NAMALWA (cell line): ENCODE data around the gene CCNJ.
"Not testable (repeated sequence)": the region's sequence is repeated elsewhere in the genome, so short reads cannot be mapped to it uniquely, and the experiment has no call there.

Experiments
- DNase-seq: peaks from one replicate; pipeline ENCODE4 v3.0.0-alpha.2; 2015; ENCODE audit warnings: low spot score

The CCNJ gene, protein sequence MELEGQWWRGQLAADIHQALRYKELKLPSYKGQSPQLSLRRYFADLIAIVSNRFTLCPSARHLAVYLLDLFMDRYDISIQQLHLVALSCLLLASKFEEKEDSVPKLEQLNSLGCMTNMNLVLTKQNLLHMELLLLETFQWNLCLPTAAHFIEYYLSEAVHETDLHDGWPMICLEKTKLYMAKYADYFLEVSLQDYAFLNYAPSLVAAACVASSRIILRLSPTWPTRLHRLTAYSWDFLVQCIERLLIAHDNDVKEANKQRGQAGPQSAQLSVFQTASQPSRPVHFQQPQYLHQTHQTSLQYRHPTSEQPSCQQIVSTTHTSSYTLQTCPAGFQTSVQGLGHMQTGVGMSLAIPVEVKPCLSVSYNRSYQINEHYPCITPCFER

DNA sequence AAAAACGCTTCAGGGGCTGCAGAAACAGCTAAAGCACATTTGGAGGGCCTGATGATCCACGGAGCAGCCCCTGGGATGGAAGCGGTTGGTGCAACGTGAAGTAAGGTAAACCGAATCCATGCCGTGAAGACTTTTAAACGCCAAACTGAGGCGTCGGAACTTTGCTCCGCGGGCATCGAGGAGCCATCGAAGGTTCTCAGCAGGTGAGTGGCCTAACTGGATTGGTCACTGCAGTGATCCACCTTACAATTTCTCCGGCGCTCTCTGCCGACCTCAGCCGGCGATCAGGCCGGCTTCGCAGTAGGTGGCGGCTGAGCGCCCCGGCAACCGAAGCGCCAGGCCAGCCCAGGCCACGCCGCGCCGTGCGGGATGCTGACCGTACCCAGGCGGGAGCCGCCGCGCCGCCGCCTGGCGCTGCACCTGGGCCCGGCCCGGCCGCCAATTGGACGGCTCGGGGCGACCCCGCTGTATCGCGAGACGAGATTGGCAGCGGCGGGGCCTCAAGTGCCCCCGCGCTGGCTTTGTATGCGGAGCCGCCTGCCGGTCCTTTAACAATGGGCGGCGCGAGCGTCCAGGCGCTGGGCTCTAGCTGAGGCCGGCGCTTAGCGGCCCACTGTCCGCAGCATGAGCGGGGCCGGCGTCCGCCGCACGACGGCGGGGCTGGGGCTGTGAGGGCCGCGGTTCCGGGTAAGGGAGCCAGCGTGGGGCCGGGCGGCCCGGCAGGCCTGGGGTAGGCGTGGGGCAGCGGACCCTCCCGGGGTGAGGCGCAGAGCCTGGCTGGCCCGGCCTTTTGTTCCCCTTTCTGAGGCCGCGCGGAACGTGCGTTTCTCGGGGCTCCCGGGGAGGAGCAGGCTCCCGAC, at the start of gene CCNJ:
Gene CCNJ, plus strand, starts transcription at position 551 of the 860 bp plus-strand sequence. CDS start 811 bp downstream, outside the sequence.
- peak; percentile 90 for DNase-seq

GRCh38 chr10:95994376-95994775, 49.0 kb upstream of the CCNJ start:
- not testable (repeated sequence) for DNase-seq

DNA sequence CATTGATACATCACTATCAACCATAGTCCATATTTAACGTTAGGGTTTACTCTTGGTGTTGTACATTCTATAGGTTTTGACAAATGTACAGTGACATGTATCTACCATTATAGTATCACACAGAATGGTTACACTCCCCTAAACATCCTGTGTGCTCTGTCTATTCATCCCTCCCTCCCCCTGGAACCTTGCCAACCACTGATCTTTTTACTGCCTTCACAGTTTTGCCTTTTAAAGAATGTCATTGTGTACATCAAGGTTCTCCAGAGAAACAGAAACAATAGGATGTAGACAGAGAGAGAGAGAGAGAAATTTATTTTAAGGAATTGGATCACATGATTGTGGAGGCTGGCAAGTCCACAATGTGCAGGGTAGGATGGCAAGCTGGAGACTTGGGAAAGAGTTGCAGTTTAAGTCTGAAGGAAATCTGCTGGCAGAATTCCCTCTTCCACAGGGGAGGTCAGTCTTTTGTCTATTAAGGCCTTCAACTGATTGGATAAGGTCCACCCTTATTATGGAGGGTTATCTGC, 45.1 kb upstream of the CCNJ start:
- no peak for DNase-seq

GRCh38 chr10:96013956-96014355, 29.4 kb upstream of the CCNJ start:
- no peak for DNase-seq

GRCh38 chr10:96014473-96015102, 28.8 kb upstream of the CCNJ start:
- no peak for DNase-seq

GRCh38 chr10:96017191-96017687, 26.1 kb upstream of the CCNJ start:
- peak; percentile 83 for DNase-seq

- DNase-seq: no peak
These were observed 22.1 kb upstream of the CCNJ start for GRCh38 chr10:96021332-96021731.

- no peak for DNase-seq
These were observed 20.6 kb upstream of the CCNJ start for GRCh38 chr10:96022739-96023138.

DNA sequence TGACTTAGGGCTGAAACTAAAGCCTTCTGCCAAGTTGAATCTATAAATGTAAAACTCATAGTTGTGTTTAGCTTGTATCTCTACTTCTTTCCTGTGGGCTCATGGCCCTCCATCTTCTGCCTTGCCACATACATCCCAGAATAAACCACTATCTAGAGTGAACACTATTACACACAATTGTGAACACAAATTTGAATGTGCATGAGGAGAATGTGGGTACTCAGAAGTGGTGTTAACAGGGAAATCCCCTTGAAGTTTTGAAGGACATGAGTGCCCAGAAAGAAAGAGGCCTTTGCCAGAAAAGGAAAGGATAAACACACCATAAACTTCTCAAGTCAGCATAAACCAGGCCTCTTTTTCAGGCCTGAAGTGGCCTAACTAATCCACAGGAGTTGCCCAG, 20.2 kb upstream of the CCNJ start:
- no peak for DNase-seq

DNA sequence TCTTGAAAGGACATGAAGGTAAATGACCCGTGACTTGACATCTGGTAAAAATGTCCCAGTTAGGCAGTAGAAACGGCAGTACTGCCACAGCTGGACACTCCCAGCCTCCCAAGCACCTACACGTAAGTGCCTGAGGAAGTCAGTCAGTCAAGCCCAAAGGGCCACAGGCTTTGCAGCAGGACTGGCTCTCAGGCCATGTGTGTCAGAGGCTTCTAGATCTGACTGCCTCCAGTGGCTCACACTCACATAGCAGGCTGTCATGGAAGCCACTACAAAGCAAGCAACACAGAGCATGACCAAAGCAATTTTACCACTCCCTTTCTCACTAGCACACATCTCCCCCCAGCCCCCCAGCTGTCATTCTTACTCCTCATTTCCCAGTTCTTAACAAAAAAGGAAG, 17.8 kb upstream of the CCNJ start:
- peak; percentile 69 for DNase-seq

- peak; percentile 15 for DNase-seq
These were observed 8.8 kb upstream of the CCNJ start for GRCh38 chr10:96034625-96035024.

DNA sequence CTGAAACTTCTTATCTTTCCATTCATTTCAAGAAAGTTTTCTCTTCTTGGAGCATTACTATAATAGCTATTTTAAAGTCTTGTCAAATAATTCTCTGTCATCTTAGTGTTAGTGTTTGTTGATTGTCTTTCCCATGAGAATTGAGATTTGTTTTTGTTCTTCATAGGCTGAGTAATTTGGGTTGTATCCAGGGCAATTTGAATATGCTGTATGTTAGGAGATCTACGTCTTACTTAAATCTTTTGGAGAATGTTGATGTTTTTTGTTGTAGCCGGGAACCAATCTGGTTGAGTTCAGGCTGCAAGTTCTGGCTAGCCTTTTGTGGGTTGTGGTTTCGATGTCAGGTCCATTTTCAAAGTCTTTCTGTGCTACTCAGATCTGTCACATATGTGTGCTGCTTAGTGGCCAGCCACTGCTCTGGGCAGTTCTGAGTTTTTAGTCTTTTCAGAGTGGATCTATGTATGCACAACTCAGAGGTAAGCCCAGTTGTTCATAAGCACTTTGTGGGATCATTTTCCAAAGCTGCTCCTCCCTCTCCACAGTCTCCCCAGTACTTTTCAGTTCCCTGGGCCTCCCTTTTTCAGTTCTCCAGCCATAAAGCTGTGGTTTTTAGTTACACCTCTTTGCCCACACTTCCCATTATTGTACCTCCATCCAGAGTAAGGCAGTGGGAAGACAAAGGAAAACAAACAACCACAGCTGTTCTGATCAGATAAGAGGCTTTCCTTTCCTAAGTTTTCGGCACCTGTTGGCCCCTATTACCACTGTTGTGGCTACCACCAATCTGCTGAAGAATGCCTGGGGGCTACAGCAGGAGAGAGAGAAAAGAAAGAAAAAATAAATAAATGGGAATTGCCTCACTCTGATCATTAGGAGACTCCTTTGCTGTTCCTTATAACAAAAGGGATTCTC, 4.7 kb upstream of the CCNJ start:
- no peak for DNase-seq

GRCh38 chr10:96041146-96041545, 2.2 kb upstream of the CCNJ start:
- DNase-seq: no peak

- peak; percentile 72 for DNase-seq
These were observed 721 bp downstream of the CCNJ start for GRCh38 chr10:96043893-96044715.

DNA sequence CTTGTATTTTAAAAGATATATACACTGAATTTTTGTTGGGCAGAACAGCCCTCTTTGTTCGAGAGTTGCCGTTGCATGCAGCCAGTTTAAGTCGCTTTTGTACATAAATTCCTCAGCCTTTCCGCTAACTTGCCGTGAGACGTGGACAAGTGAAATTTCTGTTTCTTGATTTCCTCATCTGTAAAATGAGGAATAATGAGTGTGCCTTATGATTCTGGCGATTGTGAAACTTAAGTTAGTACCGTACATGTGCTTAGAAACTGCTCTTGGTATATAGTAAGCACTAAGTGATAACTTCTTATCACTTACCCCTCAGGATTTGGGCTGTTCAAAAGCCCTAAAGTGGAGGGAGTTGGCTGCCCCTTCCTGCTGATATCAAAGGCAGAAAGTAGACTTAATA, 1.4 kb downstream of the CCNJ start:
- peak; percentile 47 for DNase-seq

DNA sequence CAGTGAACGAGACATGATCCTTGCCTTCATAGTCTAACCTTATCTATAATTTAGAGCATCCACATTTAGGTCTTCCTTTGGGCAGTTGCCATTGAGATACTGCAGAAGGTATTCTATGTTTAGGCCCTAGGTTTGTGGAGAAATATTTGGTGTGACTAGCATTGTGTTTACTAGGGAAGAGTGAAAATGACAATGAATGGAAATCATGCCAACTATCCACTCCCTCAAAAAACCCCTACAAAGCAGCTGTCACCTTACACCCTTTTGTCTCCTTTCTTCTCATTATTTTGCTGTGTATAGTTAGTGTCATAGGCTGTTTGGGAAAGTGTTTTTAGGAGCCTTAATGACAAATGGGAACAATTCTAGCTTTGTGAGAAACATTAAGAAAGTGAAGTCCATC, 3.2 kb downstream of the CCNJ start:
- DNase-seq: no peak

GRCh38 chr10:96047004-96047649, 3.7 kb downstream of the CCNJ start:
- DNase-seq: no peak

DNA sequence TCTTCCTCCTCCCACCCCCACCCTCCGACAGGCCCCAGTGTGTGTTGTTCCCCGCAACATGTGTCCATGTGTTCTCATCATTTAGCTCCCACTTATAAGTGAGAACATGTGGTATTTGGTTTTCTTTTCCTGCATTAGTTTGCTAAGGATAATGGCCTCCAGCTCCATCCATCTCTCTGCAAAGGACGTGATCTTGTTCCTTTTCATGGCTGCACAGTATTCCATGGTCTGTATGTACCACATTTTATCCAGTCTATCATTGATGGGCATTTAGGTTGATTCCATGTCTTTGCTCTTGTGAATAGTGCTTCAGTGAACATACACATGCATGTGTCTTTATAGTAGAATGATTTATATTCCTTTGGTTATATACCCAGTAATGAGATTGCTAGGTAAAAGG, 4.5 kb downstream of the CCNJ start:
- not testable (repeated sequence) for DNase-seq

DNA sequence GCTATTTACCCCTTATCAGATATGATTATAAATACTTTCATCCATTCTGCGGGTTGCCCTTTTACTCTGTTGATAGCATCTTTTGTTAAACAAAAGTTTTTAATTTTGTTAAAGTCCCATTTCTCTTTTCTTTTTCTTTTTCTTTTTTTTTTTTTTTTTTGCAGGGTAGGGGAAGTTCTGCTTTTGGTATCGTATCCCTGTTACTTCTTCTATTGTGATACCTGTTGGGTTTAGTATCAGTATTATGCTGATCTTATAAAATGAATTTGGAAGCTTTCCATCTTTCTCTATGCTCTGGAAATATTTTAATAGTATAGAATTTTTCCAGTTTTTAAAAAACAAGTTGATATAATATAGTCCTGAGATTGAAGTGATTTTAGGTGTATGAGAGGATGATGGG, 6.0 kb downstream of the CCNJ start:
- DNase-seq: no peak

GRCh38 chr10:96053985-96054384, 10.6 kb downstream of the CCNJ start:
- DNase-seq: no peak
